Tibial nerve (tissue), 4 donors: ENCODE data around the gene SLC29A3.

Source experiments
- CTCF ChIP-seq, 5 experiments: fragments of 200-600 bp in 3 of 5; fragments of 450-650 bp in 2 of 5; sonication (generic) in 3 of 5; IDR thresholded peaks; one replicate each; pipeline ENCODE4 v1.5.1; 2016 to 2019; ENCODE audit warnings: antibody characterized with exemption in 5 of 5, mild to moderate bottlenecking in 3 of 5, moderate library complexity in 2 of 5
- EP300 ChIP-seq, 2 donors: sonication (generic); formaldehyde crosslinking; IDR thresholded peaks; one replicate each; pipeline ENCODE4 v1.6.1; 2017; ENCODE audit warnings: antibody characterized with exemption in 2 of 2, mild to moderate bottlenecking in 1 of 2
- POLR2A ChIP-seq, 2 donors: fragments of 450-650 bp; IDR thresholded peaks; one replicate each; pipeline ENCODE4 v1.6.1; 2017; ENCODE audit warnings: antibody characterized with exemption in 2 of 2, mild to moderate bottlenecking in 2 of 2, moderate library complexity in 2 of 2

- TF ChIP-seq CTCF (IDR thresholded peaks at IDR 0.05), result no peak
- no peak for TF ChIP-seq POLR2A (IDR thresholded peaks at IDR 0.05)
- TF ChIP-seq EP300 (IDR thresholded peaks at IDR 0.05), result no peak
Observed at GRCh38 chr10:71278691-71279588, 40.1 kb upstream of the SLC29A3 start.
